Left forelimb (tissue), 1 donor: ENCODE measurements around the gene WDPCP.
"Not testable (repeated sequence)": the region's sequence is repeated elsewhere in the genome, so short reads cannot be mapped to it uniquely, and the experiment has no call there.

Source experiments
- DNase-seq: peaks from one replicate; pipeline ENCODE4 v3.0.0-alpha.2; 2018; ENCODE audit warnings: low spot score

The WDPCP gene

DNA sequence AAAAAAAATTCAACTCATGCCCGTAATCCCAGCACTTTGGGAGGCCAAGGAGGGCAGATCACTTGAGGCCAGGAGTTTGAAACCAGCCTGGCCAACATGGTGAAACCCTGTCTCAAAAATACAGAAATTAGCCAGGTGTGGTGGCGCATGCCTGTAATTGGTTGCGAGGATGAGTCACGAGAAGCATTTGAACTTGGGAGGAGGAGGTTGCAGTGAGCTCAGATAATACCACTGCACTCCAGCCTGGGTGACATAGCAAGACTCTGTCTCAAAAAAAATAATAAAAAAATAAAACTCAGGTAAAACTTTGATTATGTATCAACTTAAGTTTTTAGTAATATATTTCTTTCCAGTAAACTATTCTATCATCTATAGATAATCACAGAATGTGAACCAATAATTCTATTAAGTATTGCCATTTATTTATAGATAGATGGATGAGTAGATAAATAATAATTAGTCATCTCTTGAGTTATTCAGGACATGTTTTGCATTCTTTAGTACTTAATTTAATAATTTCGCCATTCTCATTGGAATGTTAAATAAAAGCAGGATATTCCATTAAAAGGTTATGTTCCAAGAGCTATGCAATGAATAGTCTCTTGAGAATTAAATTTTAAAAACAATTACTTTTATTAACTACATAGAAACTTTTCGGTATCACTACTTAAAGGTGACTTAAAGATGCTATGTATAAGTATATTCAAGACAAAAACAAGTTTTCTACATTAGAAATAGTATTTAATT lies 48.7 kb downstream of the WDPCP start:
- no peak for DNase-seq

DNA sequence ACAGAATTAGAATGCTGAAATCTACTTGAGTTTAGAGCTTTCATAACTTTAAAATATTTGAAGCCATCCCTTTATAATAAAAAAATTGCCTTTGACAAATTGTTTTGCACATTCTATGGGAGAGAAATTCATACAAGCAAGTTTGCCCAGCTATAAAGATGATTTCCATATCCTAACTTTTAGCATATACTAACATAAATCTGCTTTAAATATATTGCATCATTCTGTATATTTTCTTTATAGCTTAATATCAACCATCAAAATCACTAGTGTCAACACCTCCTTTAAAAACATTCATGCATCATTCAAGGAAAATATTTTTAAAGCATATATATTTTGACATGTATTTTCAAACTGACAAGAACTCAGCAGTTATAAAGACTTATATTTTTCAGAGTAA lies 49.9 kb downstream of the WDPCP start:
- no peak for DNase-seq

DNA sequence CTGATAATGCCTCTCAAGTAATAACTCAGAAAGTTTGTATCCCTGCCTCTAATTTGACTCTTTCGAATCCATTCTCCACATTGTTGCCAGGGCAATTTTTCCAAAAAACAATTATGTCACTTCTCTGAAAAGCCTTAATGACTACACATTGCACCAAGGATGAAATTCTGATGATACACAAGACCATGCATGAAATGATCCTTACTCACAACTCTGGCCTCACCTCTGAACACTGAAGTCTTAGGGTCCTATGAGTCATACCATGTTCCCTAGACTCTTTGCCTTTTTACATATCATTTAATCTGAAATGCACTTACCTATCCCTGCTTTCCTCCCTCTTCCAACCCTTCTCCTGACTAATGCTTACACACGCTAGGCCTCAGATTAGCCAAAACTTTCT lies 51.0 kb downstream of the WDPCP start:
- no peak for DNase-seq

DNA sequence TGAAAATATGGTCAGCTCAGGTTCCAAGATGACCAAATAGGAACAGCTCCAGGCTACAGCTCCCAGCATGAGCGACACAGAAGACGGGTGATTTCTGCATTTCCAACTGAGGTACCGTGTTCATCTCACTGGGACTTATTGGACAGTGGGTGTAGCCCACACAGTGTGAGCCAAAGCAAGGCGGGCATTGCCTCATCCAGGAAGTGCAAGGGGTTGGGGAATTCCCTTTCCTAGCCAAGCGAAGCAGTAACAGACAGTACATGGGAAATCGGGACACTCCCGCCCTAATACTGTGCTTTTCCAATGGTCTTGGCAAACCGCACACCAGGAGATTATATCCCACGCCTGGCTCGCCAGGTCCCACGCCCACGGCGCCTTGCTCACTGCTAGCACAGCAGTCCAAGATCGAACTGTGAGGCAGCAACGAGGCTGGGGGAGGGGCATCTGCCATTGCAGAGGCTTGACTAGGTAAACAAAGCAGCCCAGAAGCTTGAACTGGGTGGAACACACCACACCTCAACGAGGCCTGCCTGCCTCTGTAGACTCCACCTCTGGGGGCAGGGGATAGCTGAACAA lies 57.5 kb downstream of the WDPCP start:
- DNase-seq: no peak

DNA sequence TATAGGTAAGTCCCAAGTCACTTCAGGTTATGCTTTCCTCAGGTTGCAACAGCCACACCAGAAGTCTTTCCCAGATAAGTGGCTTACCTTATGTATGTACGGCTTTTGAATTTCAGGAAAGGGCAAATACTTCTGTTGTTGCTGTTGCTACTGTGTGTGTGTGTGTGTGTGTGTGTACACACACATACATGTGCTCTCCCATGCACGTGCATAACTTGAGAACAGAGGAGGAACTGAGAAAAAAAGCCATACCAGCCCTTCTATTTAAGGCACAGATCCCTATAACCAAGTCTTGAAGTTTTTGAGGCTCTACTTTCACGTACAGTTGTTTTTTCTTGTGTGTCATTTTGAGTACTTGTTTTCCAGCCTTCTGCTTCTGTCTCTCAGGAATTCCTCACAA lies 62.4 kb downstream of the WDPCP start:
- no peak for DNase-seq

DNA sequence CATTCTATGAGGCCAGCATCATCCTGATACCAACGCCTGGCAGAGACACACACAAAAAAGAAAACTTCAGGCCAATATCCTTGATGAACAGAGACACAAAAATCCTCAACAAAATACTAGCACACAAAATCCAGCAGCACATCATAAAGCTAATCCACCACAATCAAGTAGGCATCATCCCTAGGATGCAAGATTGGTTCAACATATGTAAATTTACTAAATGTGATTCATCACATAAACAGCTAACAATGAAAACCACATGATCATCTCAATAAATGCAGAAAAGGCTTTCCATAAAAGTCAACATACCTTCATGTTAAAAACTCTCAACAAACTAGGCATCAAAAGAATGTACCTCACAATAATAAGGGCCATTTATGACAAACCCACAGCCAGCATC lies 65.3 kb downstream of the WDPCP start:
- DNase-seq: no peak

DNA sequence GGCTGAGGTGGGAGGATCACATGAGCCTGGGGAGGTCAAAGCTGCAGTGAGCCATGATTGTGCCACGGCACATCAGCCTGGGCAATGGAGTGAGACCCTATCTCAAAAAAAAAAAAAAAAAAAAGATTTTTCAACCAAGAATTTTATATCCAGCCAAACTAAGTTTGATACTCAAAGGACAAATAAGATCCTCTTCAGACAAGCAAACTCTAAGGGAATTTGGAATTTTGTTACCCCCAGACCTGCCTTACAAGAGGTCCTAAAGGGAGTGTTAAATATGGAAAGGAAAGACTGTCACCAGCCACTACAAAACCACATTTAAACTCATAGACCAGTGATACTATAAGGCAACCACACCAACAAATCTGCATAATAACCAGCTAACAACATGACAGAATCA lies 67.5 kb downstream of the WDPCP start:
- DNase-seq: no peak

DNA sequence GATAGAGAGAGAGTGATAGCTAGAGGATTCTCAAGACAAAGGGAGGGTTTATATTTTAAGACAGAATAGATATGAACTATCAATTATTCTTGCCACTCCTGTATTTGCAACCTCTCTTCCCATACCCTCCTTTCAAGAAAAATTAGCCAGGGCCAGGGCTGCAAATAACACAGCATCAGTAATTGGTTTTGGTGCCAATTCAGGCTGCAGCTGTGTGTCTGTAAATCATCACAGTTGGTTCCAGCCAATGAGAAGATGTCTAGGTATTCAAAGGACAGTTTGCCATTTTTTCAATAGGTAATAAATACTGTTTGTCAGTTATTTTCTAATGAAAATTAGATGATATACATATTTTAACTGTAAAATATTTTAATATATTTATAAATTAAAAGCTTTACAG lies 73.5 kb downstream of the WDPCP start:
- DNase-seq: no peak

DNA sequence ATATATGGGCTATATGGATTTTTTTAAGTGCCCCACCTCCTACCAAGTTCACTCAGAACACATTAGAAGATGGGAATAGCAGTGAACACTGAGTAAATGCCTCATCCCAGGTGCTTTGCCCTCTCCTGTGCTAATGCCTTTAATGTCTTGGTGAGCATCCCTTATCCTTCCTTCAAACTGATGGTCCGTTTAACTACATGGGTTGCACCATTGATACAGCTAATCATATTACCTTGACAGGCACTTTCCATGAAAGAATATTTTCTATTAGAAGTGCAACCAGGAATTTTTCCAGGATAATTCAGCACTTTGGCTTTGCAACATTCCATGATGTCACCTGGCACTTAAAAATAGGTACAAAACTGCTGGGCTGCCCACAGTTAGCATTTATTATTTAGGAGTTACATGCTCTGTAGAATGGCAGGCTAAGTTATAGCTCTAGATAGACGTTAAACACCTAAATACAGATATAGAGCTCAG lies 74.0 kb downstream of the WDPCP start:
- DNase-seq: no peak

DNA sequence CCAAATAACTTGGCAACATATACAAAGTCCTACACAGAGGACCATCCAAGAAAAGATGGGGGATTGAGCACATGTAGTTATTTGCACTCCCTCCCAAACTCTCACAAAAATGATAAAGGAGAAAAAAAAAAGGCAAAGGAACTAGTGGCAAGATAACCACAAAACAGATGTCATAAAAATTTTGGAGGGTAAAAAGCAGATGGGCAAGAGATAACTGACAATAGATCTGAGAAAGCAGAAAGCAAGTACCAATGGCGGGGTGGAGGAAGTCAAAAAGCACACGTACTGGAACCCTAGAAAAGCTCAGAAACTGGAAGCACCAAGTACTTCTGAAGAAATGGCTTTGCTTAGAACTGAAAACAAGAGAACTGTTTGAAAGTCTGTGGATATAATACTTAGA lies 82.0 kb downstream of the WDPCP start:
- DNase-seq: no peak

DNA sequence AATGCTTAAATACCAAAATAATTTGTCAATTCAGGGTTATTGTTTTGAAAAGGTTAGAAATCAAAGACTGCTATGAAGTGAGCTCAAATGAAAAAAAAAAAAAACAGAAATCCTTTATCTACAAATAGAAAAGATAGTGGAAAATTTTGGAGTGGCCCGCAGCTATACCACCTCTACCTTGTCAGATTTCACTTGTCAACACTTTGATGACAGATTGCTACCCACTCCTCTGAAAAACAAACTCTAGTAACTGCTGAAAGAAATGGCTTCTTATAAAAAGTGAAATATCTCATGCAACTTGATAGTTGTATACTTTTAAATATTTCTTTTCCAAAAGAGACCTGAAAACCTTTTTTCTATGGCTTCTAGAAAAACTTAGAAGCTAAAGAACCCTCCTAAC lies 84.5 kb downstream of the WDPCP start:
- DNase-seq: no peak

DNA sequence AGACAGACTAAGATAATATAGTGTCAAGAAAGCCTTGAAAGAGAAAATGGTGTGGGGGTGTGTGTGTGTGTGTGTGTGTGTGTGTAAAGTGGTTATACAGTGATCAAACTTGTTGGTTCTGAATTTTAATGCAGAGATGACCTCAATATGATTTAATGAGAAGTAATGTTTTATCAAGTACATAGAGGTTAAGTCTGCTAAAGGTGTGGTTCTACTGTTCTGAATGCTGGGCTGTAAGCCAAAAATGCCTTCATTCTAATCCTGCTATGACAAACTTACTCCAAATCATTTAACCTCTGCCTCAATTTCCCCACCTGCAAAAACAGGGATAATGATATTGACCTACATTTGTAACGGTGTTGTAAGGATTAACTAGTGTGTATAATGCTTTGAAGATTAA lies 87.9 kb downstream of the WDPCP start:
- DNase-seq: no peak

DNA sequence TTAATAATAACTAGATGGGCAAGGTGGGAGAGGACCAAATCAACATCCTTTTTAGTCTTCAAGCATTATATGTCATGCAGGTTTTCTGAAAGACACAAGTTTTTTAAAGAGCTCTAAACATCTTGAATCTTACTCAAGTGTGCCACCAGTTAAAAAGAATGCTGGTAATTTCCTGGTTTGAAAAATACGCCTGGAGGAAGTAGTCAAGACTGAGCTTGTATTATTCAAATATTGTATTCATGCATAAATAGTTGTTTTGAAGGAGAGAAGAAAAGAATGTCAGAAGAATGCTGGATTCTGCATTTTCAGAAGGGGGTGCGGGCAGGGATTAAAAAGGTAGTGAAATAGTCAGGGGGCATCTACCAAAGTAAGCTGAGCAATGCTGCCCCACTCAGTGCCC lies 90.7 kb downstream of the WDPCP start:
- DNase-seq: no peak

DNA sequence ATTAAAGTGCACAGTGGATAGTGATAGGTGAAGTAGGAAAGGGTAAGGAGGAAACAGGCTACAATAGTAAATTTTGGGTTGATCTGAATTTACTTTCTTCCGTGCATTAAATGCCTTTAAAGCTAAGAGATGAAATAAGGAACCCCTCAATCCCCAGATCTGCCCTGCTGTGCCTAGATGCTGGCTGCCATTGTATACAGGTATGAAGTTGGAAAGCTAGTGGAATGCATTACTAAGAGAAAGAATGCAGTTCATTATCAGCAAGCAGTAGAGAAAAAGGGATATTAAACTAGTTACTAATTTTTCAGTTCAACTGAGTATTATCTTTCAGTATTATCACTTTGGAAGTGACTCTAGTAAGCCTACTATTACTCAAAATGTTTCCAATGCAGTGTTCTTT lies 93.3 kb downstream of the WDPCP start:
- DNase-seq: no peak

DNA sequence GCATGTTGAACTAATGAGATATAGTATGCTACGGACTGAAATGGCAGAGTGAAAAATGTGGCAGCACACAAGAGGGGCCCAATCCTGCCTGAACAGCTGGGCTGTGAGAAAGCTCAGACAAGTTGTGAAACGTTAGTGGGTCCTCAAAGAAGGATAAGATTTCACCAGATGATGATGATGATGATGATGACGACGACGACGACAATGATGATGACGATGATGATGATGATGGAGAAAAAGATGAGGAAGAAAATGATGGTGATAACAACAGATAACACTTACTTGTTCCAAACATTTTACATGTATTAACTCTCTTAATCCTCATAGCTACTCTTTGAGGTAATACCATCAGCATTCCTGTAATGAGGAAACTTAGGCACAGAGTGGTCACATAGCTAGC lies 94.2 kb downstream of the WDPCP start:
- no peak for DNase-seq

DNA sequence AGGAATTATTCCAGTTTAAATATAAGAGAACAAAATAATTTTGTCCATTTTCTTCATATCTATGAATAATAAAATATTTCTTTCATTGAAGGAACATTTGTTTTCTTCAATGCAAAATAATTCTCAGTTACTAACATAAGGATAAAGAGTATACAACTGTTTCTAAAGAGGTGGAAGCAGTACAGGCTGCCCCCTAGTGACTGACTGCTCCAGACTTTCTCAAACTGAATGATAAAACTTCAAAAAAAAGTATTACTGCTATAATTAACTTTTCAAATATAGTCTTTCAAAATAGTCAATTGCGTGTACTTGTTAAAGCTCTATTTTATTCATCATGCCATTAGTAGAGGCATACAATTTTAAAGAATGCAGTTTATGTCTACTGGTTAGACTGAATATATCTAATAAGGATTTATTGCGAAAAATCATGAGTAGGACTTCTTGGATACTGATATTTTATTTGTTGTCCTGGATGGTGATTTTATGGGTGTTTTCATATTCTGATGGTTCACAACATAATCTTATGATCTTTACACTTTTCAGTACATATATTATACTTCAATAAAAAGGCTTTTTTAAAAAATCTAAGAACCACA lies 100.1 kb downstream of the WDPCP start:
- no peak for DNase-seq

DNA sequence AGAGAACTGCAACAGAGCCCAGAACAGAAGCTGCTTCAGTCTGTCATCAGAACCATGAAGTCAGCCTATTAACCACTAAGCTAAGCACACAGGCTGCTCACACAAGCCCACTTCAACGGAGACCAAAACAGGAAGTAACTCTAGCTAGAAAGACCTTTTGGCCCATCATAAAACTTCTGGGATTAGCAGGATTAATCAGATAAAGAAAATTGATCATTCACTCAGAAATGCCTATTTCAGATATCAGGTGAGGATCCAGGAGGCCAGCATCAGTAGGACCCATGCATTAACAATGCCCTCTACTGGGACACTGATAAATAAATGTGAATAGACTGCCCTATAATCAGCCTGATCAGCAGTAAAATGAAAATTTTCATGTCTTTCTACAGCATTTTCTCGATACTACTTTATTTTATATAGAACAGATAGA lies 101.4 kb downstream of the WDPCP start:
- no peak for DNase-seq

DNA sequence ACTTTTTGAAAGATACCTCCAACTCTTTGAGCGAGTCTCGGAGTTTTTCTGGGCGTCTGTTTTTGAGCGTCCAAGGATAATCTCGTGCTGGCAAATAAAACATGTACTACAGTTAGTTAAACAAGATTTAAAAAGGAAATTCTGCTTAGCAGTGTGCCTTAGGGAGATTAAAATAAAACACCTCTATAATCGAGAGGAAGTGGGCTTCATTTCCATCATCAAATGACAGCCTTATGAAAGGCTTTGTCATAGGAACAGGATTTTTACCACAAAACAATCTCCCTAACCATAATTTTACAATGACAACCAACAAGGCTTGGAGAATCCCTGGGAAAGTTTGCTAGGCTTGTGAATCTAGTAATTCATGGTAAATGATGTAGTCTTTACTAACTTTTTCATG lies 103.4 kb downstream of the WDPCP start:
- DNase-seq: no peak

DNA sequence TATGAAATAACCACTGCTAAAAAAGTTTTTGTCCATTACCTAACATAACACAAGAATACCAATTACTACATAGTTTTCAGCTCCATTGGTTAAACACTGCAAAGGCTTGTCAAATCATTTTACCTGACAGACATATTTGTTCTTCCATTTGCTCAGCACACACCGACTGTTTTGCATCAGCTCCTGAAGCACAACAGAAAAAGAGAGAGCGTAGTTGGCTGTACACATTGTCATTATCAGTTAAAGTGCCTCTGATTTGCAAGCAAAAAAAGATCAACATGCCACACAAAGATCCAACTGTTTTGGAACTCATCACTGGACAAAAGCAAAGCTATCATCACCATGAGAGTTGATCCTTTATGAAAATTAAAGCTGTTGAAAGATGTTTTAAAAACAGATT lies 103.8 kb downstream of the WDPCP start:
- DNase-seq: no peak

DNA sequence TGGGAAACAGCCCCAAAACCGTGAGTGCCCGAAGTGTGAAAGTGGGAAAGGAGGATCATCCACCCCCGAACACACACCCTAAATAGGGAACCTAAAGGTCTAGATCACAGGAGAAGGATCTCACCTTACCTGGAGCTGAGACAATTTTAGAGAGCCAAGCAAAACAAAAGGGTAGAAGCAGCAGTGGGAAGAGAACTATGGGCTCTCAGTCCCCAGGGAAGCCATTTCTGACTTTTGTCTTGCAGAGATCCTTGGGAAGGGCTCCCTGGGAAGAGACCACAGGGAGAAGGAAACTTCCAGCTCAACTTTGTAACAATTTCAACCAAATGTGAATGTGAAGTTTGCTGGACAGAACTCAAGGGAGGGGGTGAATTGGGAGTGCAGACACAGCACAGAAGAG lies 110.6 kb downstream of the WDPCP start:
- no peak for DNase-seq

DNA sequence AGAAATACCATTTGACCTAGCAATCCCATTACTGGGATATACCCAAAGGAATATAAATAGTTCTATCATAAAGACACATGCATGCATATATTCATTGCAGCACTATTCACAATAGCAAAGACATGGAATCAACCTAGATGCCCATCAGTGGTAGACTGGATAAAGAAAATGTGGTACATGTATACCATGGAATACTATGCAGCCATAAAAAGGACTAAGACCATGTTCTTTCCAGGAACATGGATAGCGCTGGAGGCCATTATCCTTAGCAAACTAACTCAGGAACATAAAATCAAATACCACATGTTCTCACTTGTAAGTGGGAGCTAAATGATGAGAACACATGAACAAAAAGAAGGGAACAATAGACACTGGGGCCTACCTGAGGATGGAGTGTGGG lies 119.0 kb downstream of the WDPCP start:
- DNase-seq: not testable (repeated sequence)

DNA sequence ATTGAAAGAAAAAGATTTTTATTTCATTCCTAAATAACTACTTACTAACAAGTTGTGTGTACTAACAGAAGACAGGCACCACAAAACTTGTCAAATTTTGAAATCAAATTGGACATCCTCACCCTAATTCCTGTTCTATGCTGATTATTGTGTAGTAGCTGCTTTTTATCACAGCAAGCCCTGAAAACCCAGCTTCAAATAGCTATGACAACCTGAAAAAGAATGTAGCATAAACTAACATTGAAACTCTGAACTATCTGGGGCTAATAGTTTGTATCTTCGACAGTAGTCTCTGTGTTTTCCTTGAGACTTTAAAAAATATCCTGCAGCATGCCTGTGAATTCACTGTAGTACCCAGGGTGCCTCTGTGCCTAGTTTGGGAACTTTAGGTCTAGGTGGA lies 122.6 kb downstream of the WDPCP start:
- no peak for DNase-seq

DNA sequence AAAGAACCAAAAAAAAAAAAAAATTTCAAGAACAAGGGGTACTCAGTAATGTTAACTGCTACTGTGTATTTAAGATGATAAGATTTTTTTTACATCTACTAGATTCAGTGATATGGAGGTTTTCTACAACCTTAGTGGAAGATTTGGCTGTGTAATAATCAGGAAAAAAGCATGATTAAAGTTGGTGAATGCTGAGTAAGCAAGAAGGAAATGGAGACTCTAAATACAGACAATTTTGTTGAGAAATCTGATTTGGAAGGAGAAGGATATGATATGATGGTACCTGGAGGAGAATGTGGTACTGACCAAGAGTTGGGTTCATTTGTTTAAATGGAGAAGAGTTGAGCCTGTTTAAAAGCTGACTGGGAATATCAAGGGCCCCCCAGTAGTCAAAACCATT lies 125.1 kb downstream of the WDPCP start:
- no peak for DNase-seq

DNA sequence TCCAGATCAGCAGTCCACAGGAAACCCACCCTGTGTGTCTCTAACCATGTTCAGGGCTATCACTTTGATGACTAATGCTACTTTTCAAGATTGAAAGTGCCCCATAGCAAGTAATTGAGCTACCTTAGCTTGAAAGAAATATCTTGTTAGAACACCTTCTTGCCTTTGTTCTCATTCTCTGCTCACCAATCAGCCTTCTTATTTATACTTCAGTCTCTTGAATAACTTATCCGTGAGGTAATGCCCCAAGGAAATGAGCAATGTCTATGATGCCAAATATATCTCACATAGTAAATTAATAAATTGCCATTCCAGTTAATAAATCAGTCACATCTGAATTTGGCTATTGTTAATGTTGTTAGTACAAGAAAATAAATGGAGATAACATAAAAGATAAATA lies 141.6 kb downstream of the WDPCP start:
- no peak for DNase-seq
